IPS-11a (cell line): ENCODE data around the gene PLSCR5.

Source experiments
- H3K4me3 ChIP-seq: one replicate; pipeline ENCODE4 v1.5.1; 2013; ENCODE audit warnings: low read depth, low read length, control low read depth

Gene PLSCR5

GRCh38 chr3:146605106-146605505, at the start of gene PLSCR5:
Gene PLSCR5 (minus strand): TSS chr3:146605346. CDS start chr3:146605212, 134 bp downstream.
- H3K4me3 ChIP-seq, result no peak within 1 kb of the TSS

DNA sequence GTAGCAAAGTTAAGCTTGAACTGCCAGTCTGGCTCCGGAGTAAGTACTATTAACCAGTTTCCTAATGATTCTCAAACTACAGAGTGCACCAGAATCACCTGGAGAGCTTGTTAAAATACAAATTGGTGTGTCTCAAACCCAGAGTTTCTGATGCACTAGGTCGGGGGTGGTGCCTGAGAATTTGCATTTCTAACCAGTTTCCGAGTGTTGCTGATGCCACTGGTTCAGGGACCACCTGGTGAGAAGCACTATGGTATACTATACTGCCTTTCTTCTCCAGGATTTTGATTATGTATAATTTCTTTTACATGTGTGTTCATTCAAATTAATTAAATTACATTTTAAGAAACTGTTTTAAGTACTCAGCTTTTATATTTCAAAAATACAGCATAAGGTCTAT, 48.8 kb upstream of the PLSCR5 start:
- H3K4me3 ChIP-seq, result no peak overlapping the region

DNA sequence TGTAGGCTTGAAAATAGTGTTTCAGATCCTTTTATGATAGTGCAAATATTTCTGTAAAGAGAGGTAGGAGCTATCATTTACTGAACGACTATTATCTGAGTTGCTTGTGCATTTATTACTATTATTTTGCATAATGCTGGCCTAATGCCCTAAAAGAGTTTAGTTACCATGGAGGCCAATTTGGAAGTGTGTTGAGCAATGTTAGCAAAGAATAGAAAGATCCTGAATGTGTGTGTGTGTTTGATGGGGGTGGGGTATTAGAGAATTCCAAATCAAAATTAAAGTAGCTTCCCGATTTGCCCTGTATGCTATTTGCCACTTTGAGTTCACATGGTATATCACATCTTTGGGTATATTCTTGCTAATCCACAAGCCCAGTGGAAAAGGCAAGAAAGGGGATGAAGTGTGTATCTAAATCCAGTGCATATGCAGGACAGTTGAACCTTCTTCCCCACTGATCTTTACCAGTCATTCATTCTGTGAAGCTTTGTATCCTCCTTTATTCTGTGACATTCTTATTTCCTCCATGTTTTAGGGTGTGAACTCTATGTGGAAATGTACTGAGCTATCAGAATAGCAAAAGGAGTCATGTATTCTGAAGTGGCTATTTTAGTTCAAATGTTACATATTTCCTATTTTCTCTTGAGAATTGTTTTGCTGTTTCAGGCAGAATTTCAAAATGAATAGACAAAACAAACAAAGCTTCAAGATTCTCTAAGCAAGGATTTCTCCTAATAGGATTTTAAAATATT, 45.7 kb upstream of the PLSCR5 start:
- no peak overlapping the region for H3K4me3 ChIP-seq

DNA sequence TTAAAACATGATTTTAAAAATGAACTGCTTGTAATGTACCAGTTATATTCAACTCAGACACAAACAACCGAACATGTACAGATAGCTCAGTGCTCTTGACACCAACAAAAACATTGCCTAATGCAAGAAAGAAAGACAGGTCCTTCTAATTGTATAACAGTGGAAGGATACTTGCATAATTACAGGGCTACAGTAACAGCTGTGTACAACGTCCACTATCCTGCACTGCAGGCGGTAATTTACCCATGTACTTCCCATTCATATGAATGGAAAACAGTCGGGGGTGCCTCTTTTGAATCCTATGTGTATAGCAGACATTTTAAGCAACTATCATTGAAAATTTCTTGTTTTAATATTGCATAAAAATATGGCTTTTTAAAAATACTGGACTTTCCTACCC, 41.1 kb upstream of the PLSCR5 start:
- H3K4me3 ChIP-seq, result no peak overlapping the region

GRCh38 chr3:146640955-146641867, 36.1 kb upstream of the PLSCR5 start:
- H3K4me3 ChIP-seq, result no peak overlapping the region

- no peak overlapping the region for H3K4me3 ChIP-seq
These were observed 35.2 kb upstream of the PLSCR5 start for GRCh38 chr3:146640361-146640760.

GRCh38 chr3:146638718-146639117, 33.6 kb upstream of the PLSCR5 start:
- no peak overlapping the region for H3K4me3 ChIP-seq

DNA sequence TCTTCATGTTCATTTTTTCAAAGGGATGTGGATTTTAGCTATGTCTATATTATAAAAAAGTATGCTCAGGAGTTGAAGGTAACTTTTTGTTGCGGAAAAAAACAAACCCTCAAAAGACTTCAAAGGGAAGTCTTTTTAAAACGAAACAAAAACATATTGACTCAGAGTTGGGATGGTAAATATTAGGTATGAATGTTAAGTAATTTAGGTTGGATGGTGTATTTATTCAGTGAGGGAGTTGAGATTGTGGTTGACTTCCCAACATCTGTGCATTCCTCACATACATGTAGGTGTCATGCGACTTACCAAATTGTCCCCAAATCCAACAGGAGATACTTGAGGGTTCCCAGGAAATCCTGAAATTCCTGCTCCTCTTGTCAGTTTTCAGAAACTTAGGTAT, 32.7 kb upstream of the PLSCR5 start:
- H3K4me3 ChIP-seq, result no peak overlapping the region

GRCh38 chr3:146636881-146637280, 31.7 kb upstream of the PLSCR5 start:
- no peak overlapping the region for H3K4me3 ChIP-seq

DNA sequence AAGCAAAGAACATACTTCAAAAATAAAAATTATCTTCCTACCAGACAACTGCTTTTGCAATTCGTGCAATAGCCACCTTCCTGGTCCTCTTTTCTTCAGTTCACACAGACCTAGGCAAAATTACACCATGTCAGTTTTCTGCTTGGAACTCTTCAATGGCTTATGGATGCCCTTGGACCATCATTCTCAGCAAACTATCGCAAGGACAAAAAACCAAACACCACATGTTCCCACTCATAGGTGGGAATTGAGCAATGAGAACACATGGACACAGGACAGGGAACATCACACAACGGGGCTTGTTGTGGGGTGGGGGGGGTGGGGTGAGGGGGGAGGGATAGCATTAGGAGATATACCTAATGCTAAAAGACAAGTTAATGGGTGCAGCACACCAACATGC, 29.2 kb upstream of the PLSCR5 start:
- H3K4me3 ChIP-seq, result no peak overlapping the region

- H3K4me3 ChIP-seq, result no peak overlapping the region
These were observed 23.5 kb upstream of the PLSCR5 start for GRCh38 chr3:146628671-146629070.

DNA sequence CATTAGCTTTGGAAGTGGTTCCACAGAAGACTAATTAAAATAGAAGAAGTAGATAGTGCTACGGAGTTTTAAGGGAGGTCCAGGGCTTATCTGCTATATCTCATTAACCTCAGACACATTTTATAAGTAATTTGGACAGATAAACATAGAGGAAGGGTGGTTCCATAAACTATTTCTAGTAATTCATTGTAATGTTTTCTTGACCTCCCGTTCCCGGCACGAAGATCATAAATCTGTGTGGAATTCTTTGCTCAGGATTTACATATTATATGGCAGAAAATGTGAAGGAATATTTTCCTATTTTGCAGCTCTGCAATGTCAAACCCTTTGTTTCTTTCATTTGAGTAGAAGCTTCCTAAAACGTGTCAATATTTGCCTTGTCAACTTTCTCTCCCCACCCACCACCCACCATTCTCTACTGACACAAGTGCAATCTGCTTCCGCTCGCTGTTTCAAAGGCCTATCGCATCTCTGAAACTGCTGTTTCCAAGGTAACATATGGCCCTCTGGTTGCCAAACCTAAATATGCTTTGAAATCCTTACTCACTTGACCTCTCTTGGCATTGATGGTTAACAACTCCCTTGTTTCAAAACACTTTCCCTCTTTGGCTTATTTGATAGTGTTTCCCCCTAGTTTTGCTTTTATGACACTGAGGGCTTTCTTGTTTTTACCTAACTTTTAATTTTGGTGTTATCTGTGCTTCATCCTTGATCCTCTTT, 21.4 kb upstream of the PLSCR5 start:
- H3K4me3 ChIP-seq, result no peak overlapping the region

DNA sequence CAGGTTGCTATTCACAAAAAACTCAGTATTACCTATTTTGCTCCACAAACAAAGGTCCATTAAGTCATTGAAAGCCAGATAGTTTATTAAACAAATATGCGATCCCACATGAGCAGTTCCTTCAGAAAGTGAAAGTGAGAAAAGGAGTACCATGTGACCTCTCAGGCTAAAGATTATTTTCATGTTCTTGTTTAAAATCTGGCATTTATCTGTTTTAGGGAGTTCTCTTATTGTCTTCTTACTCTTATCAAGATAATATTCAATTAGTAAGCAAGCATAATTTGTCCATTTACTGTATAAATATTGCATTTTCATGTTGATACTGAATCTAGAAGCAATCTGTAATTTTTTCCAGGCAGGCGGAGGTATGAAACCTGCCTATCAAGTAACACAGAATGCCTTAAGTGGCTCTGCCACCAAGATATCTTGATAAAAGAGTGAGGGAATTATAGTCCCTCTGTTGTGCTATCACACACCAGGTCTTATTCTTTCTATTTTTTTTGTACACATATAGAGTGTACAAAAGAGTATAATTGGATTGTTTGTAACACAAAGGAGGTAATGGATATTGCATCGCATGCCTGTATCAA, 20.1 kb upstream of the PLSCR5 start:
- H3K4me3 ChIP-seq, result no peak overlapping the region

DNA sequence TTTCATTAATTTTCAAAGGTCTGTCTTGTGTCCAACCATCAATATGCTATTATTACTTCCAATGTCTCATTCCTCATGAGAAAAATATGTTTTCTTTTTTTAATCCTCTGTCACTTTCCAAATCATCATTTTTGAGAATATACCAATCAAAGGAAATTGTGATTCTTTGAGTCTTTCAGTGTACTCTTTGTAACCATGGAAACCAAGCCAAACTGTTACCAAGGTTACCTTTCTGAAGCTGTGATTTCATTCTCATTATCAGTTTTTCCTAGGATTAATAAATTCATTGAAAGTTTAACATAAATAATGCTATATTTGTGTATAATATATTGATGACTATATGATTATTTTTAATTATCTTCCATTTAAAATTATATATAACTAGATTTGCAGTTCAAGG, 16.6 kb upstream of the PLSCR5 start:
- no peak overlapping the region for H3K4me3 ChIP-seq

DNA sequence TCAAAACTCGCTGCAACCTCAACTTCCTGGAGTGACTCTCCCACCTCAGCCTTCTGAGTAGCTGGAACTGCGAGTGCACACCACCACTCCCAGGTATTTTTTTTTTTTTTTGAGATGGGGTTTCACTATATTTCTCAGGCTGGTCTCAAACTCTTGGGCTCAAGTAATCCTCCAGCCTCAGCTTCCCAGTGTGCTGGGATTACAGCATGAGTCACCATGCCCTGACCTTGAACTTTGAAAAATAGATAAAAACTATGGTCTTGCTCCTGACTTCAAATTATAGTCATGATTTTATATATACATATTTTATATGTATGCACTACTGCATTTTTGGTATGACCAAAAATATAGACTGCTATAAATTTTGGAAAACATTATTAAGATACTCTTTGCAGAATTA, 6.9 kb upstream of the PLSCR5 start:
- no peak overlapping the region for H3K4me3 ChIP-seq

GRCh38 chr3:146611096-146611495, 6.0 kb upstream of the PLSCR5 start:
- H3K4me3 ChIP-seq, result no peak overlapping the region

DNA sequence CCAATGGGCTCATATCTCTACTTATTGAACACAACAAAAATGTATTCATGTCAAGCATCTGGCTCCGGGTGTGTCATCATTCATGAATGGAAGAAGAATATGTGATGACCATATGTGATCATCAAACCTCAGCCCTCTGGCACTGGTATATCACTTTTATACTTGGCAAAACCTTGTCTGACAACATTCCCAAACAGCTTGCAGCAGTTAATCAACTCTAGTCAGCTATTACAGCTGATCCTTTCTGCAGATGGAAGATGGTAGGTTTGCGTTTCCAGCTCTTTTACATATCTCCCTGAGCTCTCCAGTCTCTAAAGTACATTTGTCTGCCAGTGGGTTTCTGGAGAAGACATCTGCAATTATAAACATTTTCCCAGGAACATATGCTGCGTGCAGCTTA, 6.6 kb downstream of the PLSCR5 start:
- no peak overlapping the region for H3K4me3 ChIP-seq

DNA sequence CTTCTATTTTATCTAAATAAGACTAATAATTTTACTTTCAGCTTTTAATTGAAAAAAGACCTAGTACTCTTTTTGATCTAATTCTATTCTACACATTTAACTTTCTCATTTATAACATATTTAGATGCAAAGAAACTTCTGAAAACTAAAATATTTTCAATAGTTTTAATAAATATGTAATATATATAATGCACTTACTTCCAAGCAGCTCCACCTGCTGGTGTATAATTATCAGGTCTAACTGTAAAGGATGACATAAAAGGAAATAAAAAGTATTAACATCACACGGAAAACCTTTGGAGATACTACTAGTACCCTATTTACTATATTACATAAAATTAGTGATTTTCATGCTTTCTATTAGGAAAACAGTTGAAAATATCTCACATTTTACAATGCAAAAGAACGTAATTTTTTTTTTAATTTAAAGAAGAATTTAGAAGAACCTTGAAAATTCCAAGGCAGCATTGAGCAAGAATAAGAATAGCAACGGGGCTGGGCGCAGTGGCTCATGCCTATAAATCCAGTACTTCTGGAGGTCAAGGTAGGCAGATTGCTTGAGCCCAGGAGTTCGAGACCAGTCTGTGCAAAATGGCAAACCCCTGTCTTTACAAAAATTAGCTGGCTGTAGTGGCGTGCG, 10.2 kb downstream of the PLSCR5 start:
- no peak overlapping the region for H3K4me3 ChIP-seq

- H3K4me3 ChIP-seq, result no peak overlapping the region
These were observed 11.4 kb downstream of the PLSCR5 start for GRCh38 chr3:146593776-146594175.

DNA sequence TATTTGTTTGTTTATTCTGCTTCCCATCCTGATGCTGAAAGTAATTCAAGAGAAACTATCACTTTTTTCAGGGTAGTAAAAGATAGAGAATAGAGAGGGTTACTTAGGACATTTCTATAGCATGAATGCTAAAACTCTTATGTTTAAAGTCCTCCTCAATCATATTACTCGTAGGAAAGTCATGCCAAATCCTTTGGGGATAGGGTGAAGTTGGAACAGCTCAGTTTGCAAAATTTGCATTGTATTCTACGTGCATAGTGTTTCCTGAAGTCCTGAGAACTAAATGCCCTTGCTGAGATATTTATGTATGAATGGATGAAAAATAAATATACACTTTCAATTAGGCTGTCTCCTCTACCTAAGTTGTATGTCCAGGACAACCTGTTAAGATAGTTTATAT, 14.6 kb downstream of the PLSCR5 start:
- H3K4me3 ChIP-seq, result no peak overlapping the region
